Measurements from ENCODE around the gene NKAIN4.

The NKAIN4 gene

GRCh38 chr20:63192721-63193120, 61.5 kb downstream of the NKAIN4 start:
- no peak for DNase-seq (ENCODE audit: low read depth)

DNA sequence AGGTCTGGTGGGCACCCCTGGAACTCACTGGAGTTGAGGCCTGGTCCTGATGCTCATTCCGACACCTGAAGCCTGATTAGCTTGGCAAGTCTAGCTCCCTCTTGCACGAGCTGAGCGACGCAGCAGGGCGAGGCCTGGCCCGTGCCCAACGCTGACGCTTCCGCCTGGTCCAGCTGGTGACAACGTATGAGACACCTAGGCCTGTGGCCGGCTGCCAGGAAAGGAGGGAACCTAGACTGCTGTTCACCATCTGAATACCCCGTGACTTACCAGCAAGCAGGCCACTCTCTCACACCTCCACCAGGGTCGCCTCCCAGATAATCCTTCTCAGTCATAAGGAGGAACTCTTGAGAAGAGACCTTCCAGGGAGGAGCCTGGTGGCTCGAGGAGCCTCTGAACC, 62.9 kb downstream of the NKAIN4 start:
- no peak for DNase-seq (ENCODE audit: low read depth)

GRCh38 chr20:63190828-63191227, 63.4 kb downstream of the NKAIN4 start:
- no peak for DNase-seq (ENCODE audit: low read depth)

Measured in stimulated activated CD8-positive, alpha-beta memory T cell treated with anti-CD3 and anti-CD28 coated beads, Interleukin-4, amount 100 ng/mL, for 24 hours (primary cell).